Common myeloid progenitor, CD34-positive (primary cell): ENCODE data around the gene CDO1.
"Not testable (repeated sequence)": the region's sequence is repeated elsewhere in the genome, so short reads cannot be mapped to it uniquely, and the experiment has no call there.

Experiments
- CTCF ChIA-PET: fragments of 350-600 bp; sonication (Branson Sonifier 250); formaldehyde crosslinking; loops from one replicate; lab custom pipeline; 2021; ENCODE audit warnings: antibody characterized with exemption; lab: Charles Lee
- POLR2A ChIA-PET: fragments of 350-600 bp; sonication (Branson Sonifier 250); formaldehyde crosslinking; loops from one replicate; lab custom pipeline; 2021; ENCODE audit warnings: antibody characterized with exemption; lab: Charles Lee
- DNase-seq, 3 donors: peaks; one replicate each; pipeline versions ENCODE4 v3.0.0 to v3.0.0-alpha.2; 2013
- H3K27ac ChIP-seq, 2 experiments: 1 replicate in 1 of 2; 2 replicates in 1 of 2; pipeline ENCODE4 v1.7.0; 2013; ENCODE audit warnings: inconsistent platforms in 2 of 2, low read length in 2 of 2, mild to moderate bottlenecking in 2 of 2, low read depth in 1 of 2, moderate library complexity in 1 of 2; ENCODE audit not compliant: severe bottlenecking in 2 of 2, insufficient read depth in 1 of 2, poor library complexity in 1 of 2
- H3K27me3 ChIP-seq, 5 experiments: replicated peaks in 2 of 5; 1 replicate in 3 of 5; 2 replicates in 2 of 5; pipeline versions ENCODE4 v1.6.1 to v1.7.0; 2013; ENCODE audit warnings: low read length in 4 of 5, mild to moderate bottlenecking in 2 of 5, moderate library complexity in 2 of 5, inconsistent platforms in 1 of 5; ENCODE audit not compliant: insufficient read depth in 5 of 5, control insufficient read depth in 4 of 5
- H3K36me3 ChIP-seq, 4 experiments: 1 replicate in 2 of 4; 2 replicates in 2 of 4; pipeline versions ENCODE4 v1.6.1 to v1.7.0; 2013; ENCODE audit warnings: low read length in 3 of 4, control low read depth in 1 of 4, mild to moderate bottlenecking in 1 of 4; ENCODE audit not compliant: control insufficient read depth in 4 of 4, insufficient read depth in 4 of 4
- H3K4me1 ChIP-seq, 4 experiments: 1 replicate in 3 of 4; 2 replicates in 1 of 4; pipeline versions ENCODE4 v1.6.1 to v1.7.1; 2013; ENCODE audit warnings: low read length in 3 of 4, mild to moderate bottlenecking in 3 of 4, control low read depth in 1 of 4, inconsistent platforms in 1 of 4, moderate library complexity in 1 of 4; ENCODE audit not compliant: control insufficient read depth in 4 of 4, insufficient read depth in 4 of 4; ENCODE audit errors: control extremely low read depth in 1 of 4
- H3K4me3 ChIP-seq, 7 experiments: 1 replicate in 4 of 7; 2 replicates in 3 of 7; pipeline versions ENCODE4 v1.5.1 to v1.7.0; 2013; ENCODE audit warnings: mild to moderate bottlenecking in 7 of 7, low read length in 6 of 7, moderate library complexity in 6 of 7, inconsistent platforms in 2 of 7, low read depth in 2 of 7, control low read depth in 1 of 7; ENCODE audit not compliant: insufficient read depth in 4 of 7, control insufficient read depth in 1 of 7; ENCODE audit errors: extremely low read depth in 1 of 7
- H3K9me3 ChIP-seq, 5 experiments: 1 replicate in 4 of 5; 2 replicates in 1 of 5; pipeline versions ENCODE4 v1.6.1 to v1.7.1; 2013; ENCODE audit warnings: low read length in 4 of 5, mild to moderate bottlenecking in 2 of 5, inconsistent platforms in 1 of 5, low read depth in 1 of 5, moderate library complexity in 1 of 5; ENCODE audit not compliant: control insufficient read depth in 4 of 5, insufficient read depth in 2 of 5; ENCODE audit errors: control extremely low read depth in 1 of 5
- WGBS: methylation state at CpG from one replicate; pipeline ENCODE4 v1.1.5; 2013; ENCODE audit not compliant: insufficient coverage; 5-methylcytosine and 5-hydroxymethylcytosine counted together

CDO1 gene

DNA sequence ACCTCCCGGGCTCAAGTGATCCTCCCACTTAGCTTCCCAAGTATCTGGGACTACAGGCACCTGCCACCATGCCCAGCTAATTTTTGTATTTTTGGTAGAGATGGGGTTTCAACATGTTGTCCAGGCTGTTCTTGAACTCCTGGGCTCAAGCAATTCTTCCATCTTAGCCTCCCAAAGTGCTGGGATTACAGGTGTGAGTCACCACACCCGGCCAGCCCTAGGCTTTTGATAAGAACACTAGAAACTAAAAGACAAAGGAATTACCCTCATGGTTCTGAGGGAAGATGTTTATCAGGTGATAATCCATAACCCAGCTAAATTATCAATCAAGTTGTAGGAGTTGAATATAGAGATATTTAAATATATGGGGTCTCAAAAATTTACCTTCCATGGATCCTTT, 8.4 kb downstream of the CDO1 start:
- H3K27ac ChIP-seq, H3K4me3 ChIP-seq, H3K9me3 ChIP-seq, POLR2A ChIA-PET, DNase-seq, CTCF ChIA-PET, H3K4me1 ChIP-seq, H3K36me3 ChIP-seq, H3K27me3 ChIP-seq: not testable (repeated sequence)
- WGBS: no CpG with 5 or more reads among the region's 2 CpGs

DNA sequence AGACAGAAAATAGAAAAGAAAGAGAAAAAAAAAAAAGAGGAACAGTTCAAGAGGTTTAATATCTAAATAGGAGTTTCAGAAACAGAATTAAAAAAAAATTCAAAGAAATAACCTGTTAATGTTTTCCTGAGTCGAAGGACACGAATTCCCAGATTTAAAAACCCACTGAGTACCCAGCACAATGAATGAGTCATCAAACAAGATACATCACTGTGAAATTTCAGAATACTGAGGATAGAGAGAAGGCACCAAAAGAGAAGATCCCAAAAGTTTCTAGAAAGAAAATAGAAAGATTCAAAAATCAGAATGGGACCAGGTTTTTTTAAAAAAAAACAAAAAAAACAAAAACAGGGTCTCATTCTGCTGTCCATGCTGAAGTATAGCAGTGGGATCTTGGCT, 8.8 kb downstream of the CDO1 start:
- Histone ChIP-seq H3K36me3 (no peaks in the 10 kb centered on the region), H3K4me3 (no peak overlapping the region), H3K4me1 (no peaks in the 10 kb centered on the region), H3K9me3 (no peaks in the 10 kb centered on the region), H3K27me3 (peaks cover 0 to 6% (median 4%) of the 10 kb centered on the region in 5 experiments), H3K27ac (no peak overlapping the region)
- CTCF ChIA-PET: no interaction called here
- no peak for DNase-seq
- WGBS: no CpG with 5 or more reads among the region's 2 CpGs
- POLR2A ChIA-PET: no interaction called here

DNA sequence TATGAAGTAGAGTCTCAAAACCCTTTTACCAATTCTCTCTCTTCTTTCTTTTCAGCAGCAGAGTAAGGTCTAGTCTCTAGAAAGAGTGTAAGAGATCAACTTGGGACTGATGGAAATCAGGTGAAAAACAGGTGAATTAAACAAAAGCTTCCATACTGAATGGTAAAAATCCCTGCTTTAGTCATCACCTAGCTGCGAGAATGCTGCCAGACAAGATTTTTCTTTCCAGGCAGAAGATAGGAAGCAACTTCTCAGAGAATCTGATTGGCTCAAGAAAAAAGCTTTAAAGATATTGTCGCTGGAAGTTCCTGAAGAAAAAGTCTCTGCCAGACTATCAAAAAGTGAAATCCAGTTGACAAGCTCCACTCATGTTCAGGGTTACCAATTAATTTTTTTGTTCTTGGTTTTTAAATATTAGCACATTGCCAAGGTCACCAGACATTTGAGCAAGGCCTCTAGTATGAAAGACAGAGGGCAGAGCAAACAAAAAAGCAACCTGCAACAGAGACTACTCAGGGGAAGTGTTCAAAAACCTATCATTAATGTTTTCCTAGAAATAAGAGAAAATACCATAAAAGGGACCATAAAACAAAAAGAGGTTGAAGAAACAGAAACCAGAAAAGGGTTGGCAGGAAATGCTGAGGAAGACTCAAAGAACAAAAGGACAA, 9.3 kb downstream of the CDO1 start:
- CTCF ChIA-PET: no interaction called here
- POLR2A ChIA-PET: interaction anchor here (0.6 kb wide), 1 partner anchor 715 kb away, joined by 3 read pairs; no protein-coding TSS in a partner anchor

DNA sequence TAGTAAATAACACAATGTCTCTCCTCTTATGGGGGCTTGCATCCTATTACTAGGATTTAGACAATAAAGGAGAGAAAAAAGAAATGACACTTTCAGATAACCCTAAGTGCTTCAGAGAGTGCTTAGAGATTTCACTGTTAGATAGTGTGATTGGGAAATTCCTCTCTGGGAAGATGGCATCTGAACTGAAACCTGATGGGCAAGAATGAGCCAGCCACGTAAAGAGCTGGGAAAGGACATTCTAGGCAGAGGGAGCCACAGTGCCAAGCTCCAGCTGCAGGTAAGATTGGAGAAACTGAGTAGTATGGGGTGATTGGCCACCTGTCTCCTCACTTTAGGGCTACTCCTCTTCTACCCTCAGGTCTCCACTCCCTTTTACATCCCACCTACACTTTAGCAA, 14.5 kb downstream of the CDO1 start:
- POLR2A ChIA-PET: no interaction called here
- Histone ChIP-seq H3K4me1 (no peaks in the 10 kb centered on the region), H3K27me3 (peaks cover 0 to 6% (median 0%) of the 10 kb centered on the region in 5 experiments), H3K27ac (no peak overlapping the region), H3K4me3 (no peak overlapping the region), H3K9me3 (no peaks in the 10 kb centered on the region), H3K36me3 (no peaks in the 10 kb centered on the region)
- CTCF ChIA-PET: no interaction called here
- no peak for DNase-seq
- 100% methylated on average over 1 of the region's 1 CpG for WGBS

More for the DNA sequence above, 9.3 kb downstream of the CDO1 start:
- H3K4me1 ChIP-seq: no peaks in the 10 kb centered on the region
- H3K36me3 ChIP-seq: no peaks in the 10 kb centered on the region
- H3K9me3 ChIP-seq: no peaks in the 10 kb centered on the region
- H3K4me3 ChIP-seq: no peak overlapping the region
- 100% methylated on average over 2 of the region's 2 CpGs for WGBS
- peaks cover 0 to 5% (median 0%) of the 10 kb centered on the region in 5 experiments for H3K27me3 ChIP-seq
- no peak for DNase-seq
- no peak overlapping the region for H3K27ac ChIP-seq

DNA sequence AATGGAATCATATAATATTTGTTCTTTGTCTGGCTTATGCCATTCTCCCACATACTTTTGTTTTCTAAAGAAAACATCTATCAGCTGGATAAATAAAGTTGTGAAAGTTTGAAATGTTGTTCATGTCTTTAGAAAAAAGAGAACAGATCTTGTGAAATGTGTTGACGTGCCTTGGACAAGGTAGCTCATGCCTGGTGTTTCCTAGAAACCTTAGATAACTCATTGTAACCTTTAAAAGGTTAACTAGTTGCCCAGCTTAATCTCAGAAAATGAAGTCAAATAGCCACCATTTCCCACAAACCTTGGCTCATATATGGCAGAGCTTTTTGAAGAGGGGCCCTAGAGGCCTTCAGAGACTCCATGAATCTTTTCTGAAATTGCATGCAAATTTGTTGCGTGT, 15.3 kb downstream of the CDO1 start:
- H3K27ac ChIP-seq: no peak overlapping the region
- no peaks in the 10 kb centered on the region for H3K36me3 ChIP-seq
- no peaks in the 10 kb centered on the region for H3K4me1 ChIP-seq
- CTCF ChIA-PET: no interaction called here
- H3K4me3 ChIP-seq: no peak overlapping the region
- no peak for DNase-seq
- POLR2A ChIA-PET: no interaction called here
- peaks cover 0 to 6% (median 0%) of the 10 kb centered on the region in 5 experiments for H3K27me3 ChIP-seq
- no peaks in the 10 kb centered on the region for H3K9me3 ChIP-seq
- 92% methylated on average over 2 of the region's 2 CpGs for WGBS

DNA sequence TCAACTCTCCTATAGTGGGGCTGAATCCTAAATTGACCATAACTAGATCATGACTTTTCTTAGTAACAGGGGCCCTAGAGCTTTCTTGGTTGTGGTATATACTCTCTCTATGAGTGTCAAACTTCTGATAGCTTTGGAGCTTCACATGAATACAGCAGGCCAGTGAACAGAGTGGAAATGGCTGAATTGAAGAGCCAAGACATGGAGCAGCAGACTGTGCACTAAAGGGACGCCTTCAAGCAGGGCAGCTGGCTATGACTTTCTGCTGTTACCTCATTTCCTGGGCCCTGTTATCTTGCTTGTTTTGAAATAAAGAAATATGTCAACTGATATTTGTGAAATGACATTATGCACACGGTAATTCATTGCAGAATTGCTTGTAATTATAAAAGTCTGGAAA, 16.4 kb downstream of the CDO1 start:
- POLR2A ChIA-PET: no interaction called here
- H3K27ac ChIP-seq: no peak overlapping the region
- H3K4me1 ChIP-seq: no peaks in the 10 kb centered on the region
- CTCF ChIA-PET: no interaction called here
- no peak overlapping the region for H3K4me3 ChIP-seq
- no peak for DNase-seq
- 100% methylated on average over 2 of the region's 2 CpGs for WGBS
- H3K36me3 ChIP-seq: no peaks in the 10 kb centered on the region
- H3K27me3 ChIP-seq: peaks cover 0 to 6% (median 0%) of the 10 kb centered on the region in 5 experiments
- H3K9me3 ChIP-seq: no peaks in the 10 kb centered on the region

DNA sequence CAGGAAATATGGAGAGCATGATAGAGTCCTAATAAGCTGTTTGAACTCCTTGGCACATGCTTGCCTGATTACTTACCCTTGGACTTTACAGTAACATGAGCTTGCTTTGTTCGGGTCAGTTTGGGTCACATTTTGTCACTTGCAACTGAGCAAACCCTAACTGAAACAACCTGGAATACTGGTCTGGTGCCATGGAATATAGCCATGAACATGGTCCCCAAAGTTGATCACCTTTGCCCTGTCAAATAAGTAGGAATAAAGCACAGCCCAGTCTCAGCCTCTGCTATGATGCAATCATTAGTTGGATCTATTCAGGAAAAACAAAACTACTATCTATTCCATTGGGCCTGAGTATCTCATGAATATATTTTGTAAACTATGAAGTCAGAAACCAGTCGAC, 18.2 kb downstream of the CDO1 start:
- CTCF ChIA-PET: no interaction called here
- POLR2A ChIA-PET: no interaction called here
- Histone ChIP-seq H3K4me1 (no peaks in the 10 kb centered on the region), H3K36me3 (no peaks in the 10 kb centered on the region), H3K4me3 (no peak overlapping the region), H3K27me3 (peaks cover 0 to 8% (median under 1%) of the 10 kb centered on the region in 5 experiments), H3K9me3 (no peaks in the 10 kb centered on the region), H3K27ac (no peak overlapping the region)
- WGBS: 100% methylated on average over 2 of the region's 2 CpGs
- no peak for DNase-seq
